HG03175 (cell line): ENCODE results near the gene SERHL2.
"Not testable (repeated sequence)": the region's sequence is repeated elsewhere in the genome, so short reads cannot be mapped to it uniquely, and the experiment has no call there.

Source experiments
- ATAC-seq: cut with Tn5 transposase; IDR thresholded peaks from one replicate; pipeline ENCODE4 v1.9.1; 2021; ENCODE audit warnings: mild to moderate bottlenecking, moderate library complexity; ENCODE audit not compliant: unreplicated experiment

SERHL2 gene

GRCh38 chr22:42535082-42535731 is 18.5 kb upstream of the SERHL2 start:
- ATAC-seq = not testable (repeated sequence)

GRCh38 chr22:42536166-42536565 is 17.6 kb upstream of the SERHL2 start:
- no peak for ATAC-seq

GRCh38 chr22:42536634-42537033 is 17.1 kb upstream of the SERHL2 start:
- ATAC-seq = not testable (repeated sequence)

GRCh38 chr22:42537199-42537831 is 16.4 kb upstream of the SERHL2 start:
- ATAC-seq = peak; percentile 59

- peak; percentile 57 for ATAC-seq
Measured at GRCh38 chr22:42539236-42539771, 14.5 kb upstream of the SERHL2 start.

GRCh38 chr22:42544686-42545085 is 9.1 kb upstream of the SERHL2 start:
- ATAC-seq = no peak

GRCh38 chr22:42547562-42547961 is 6.2 kb upstream of the SERHL2 start:
- no peak for ATAC-seq

- not testable (repeated sequence) for ATAC-seq
Measured at GRCh38 chr22:42548126-42548525, 5.6 kb upstream of the SERHL2 start.

- ATAC-seq = no peak
Measured at GRCh38 chr22:42548597-42549330, 5.0 kb upstream of the SERHL2 start.

GRCh38 chr22:42549331-42550060 is 4.3 kb upstream of the SERHL2 start:
- no peak for ATAC-seq

GRCh38 chr22:42552294-42552647 is 1.5 kb upstream of the SERHL2 start:
- not testable (repeated sequence) for ATAC-seq

GRCh38 chr22:42560381-42560780 is 6.6 kb downstream of the SERHL2 start:
- ATAC-seq = no peak

- ATAC-seq = no peak
Measured at GRCh38 chr22:42560781-42561180, 7.0 kb downstream of the SERHL2 start.

- ATAC-seq = no peak
Measured at GRCh38 chr22:42561856-42562255, 8.1 kb downstream of the SERHL2 start.

GRCh38 chr22:42562279-42562678 is 8.5 kb downstream of the SERHL2 start:
- ATAC-seq = peak; percentile 52

- no peak for ATAC-seq
Measured at GRCh38 chr22:42562684-42563083, 8.9 kb downstream of the SERHL2 start.

GRCh38 chr22:42563943-42564342 is 10.2 kb downstream of the SERHL2 start:
- not testable (repeated sequence) for ATAC-seq

- no peak for ATAC-seq
Measured at GRCh38 chr22:42564699-42565098, 10.9 kb downstream of the SERHL2 start.

GRCh38 chr22:42565956-42566355 is 12.2 kb downstream of the SERHL2 start:
- ATAC-seq = no peak

GRCh38 chr22:42567950-42568349 is 14.2 kb downstream of the SERHL2 start:
- not testable (repeated sequence) for ATAC-seq

- not testable (repeated sequence) for ATAC-seq
Measured at GRCh38 chr22:42570580-42570979, 16.8 kb downstream of the SERHL2 start.
